RWPE1 (cell line): Measurements from ENCODE around the gene SCN8A.

Experiments used
- CTCF ChIA-PET: fragments of 350-600 bp; sonication (Branson Sonifier 250); formaldehyde crosslinking; extraction: SDS; loops from one replicate; lab custom pipeline; 2021; lab: Yijun Ruan, JAX
- POLR2A ChIA-PET: fragments of 400-600 bp; formaldehyde crosslinking; extraction: SDS; loops from one replicate; lab custom pipeline; 2020; ENCODE audit warnings: antibody characterized with exemption; ENCODE audit not compliant: low non-redundant PET; lab: Yijun Ruan, JAX
- DNase-seq: peaks from one replicate; pipeline ENCODE4 v3.0.0; 2012; ENCODE audit warnings: low spot score
- H3K27ac ChIP-seq: fragments of 450-650 bp; 2 replicates; pipeline ENCODE4 v1.5.1; 2017
- CTCF ChIP-seq: fragments of 450-650 bp; conservative IDR thresholded peaks from 2 replicates; pipeline ENCODE4 v1.5.1; 2017; ENCODE audit warnings: low read depth, mild to moderate bottlenecking

Gene SCN8A

GRCh38 chr12:51822956-51823355 lies 231.9 kb downstream of the SCN8A start:
- no peak overlapping the region for H3K27ac ChIP-seq
- DNase-seq, result no peak
- CTCF ChIA-PET, result interaction anchor here (0.6 to 2.1 kb wide), 7 partner anchors 9 to 408 kb away, joined by 3 to 27 read pairs (median 3); partner anchors contain the start of gene SLC4A8
- POLR2A ChIA-PET, result no interaction called here
- TF ChIP-seq CTCF, result no peak

- TF ChIP-seq CTCF, result peak; percentile 64
- no peak overlapping the region for H3K27ac ChIP-seq
- ChIA-PET POLR2A (interaction anchor here (0.5 kb wide), 1 partner anchor 145 kb away, joined by 3 read pairs; no protein-coding TSS in a partner anchor), CTCF (interaction anchor here (0.6 to 2.1 kb wide), 15 partner anchors 9 to 424 kb away, joined by 3 to 27 read pairs (median 4); partner anchors contain the start of gene SLC4A8)
- DNase-seq, result peak; percentile 53
Observed at GRCh38 chr12:51823875-51824565, 233.0 kb downstream of the SCN8A start.

GRCh38 chr12:51825216-51825615 lies 234.2 kb downstream of the SCN8A start:
- no peak overlapping the region for H3K27ac ChIP-seq
- POLR2A ChIA-PET, result no interaction called here
- DNase-seq, result no peak
- CTCF ChIA-PET, result interaction anchor here (1.0 kb wide), 1 partner anchor 8 kb away, joined by 5 read pairs; no protein-coding TSS in a partner anchor
- no peak for TF ChIP-seq CTCF

GRCh38 chr12:51826881-51827280 lies 235.8 kb downstream of the SCN8A start:
- DNase-seq, result no peak
- no peak overlapping the region for H3K27ac ChIP-seq
- POLR2A ChIA-PET, result no interaction called here
- no peak for TF ChIP-seq CTCF
- CTCF ChIA-PET, result interaction anchor here (0.6 kb wide), 2 partner anchors 45 to 344 kb away, joined by 3 to 9 read pairs; no protein-coding TSS in a partner anchor

- TF ChIP-seq CTCF, result no peak
- peak; percentile 36 for DNase-seq
- ChIA-PET POLR2A (no interaction called here), CTCF (interaction anchor here (0.6 kb wide), 2 partner anchors 873 to 1372 kb away, joined by 3 read pairs; no protein-coding TSS in a partner anchor)
- H3K27ac ChIP-seq, result no peak overlapping the region
Observed at GRCh38 chr12:51827925-51828818, 237.1 kb downstream of the SCN8A start.

GRCh38 chr12:51829011-51829481 lies 238.0 kb downstream of the SCN8A start:
- CTCF ChIA-PET, result interaction anchor here (0.6 kb wide), 1 partner anchor 837 kb away, joined by 5 read pairs; no protein-coding TSS in a partner anchor
- no peak for TF ChIP-seq CTCF
- POLR2A ChIA-PET, result interaction anchor here (0.6 kb wide), 1 partner anchor 417 kb away, joined by 3 read pairs; no protein-coding TSS in a partner anchor
- no peak overlapping the region for H3K27ac ChIP-seq
- no peak for DNase-seq
